NCI-H146 treated with DMSO at 0.1 percent for 48 hours (cell line): ENCODE results near the gene ECPAS.
"Not testable (repeated sequence)": the region's sequence is repeated elsewhere in the genome, so short reads cannot be mapped to it uniquely, and the experiment has no call there.

Experiments
- DNase-seq: peaks from one replicate; lab custom pipeline; 2025; ENCODE audit not compliant: unreplicated experiment; lab: John Stamatoyannopoulos, UW

Gene ECPAS

GRCh38 chr9:111413996-111414395 is 70.2 kb downstream of the ECPAS start:
- no peak for DNase-seq

- no peak for DNase-seq
Observed at GRCh38 chr9:111412280-111412679, 71.9 kb downstream of the ECPAS start.

GRCh38 chr9:111411266-111411665 is 72.9 kb downstream of the ECPAS start:
- DNase-seq, result no peak

- no peak for DNase-seq
Observed at GRCh38 chr9:111407813-111408212, 76.4 kb downstream of the ECPAS start.

GRCh38 chr9:111405701-111406100 is 78.5 kb downstream of the ECPAS start:
- DNase-seq, result no peak

- DNase-seq, result not testable (repeated sequence)
Observed at GRCh38 chr9:111401486-111401885, 82.7 kb downstream of the ECPAS start.

GRCh38 chr9:111400564-111400898 is 83.7 kb downstream of the ECPAS start:
- no peak for DNase-seq

GRCh38 chr9:111399772-111400563 is 84.2 kb downstream of the ECPAS start:
- no peak for DNase-seq

- DNase-seq, result no peak
Observed at GRCh38 chr9:111399211-111399739, 84.9 kb downstream of the ECPAS start.

GRCh38 chr9:111393971-111394370 is 90.2 kb downstream of the ECPAS start:
- no peak for DNase-seq

- DNase-seq, result no peak
Observed at GRCh38 chr9:111389406-111389805, 94.8 kb downstream of the ECPAS start.

GRCh38 chr9:111386386-111386785 is 97.8 kb downstream of the ECPAS start:
- DNase-seq, result no peak

- no peak for DNase-seq
Observed at GRCh38 chr9:111381006-111381405, 103.2 kb downstream of the ECPAS start.

- DNase-seq, result no peak
Observed at GRCh38 chr9:111375817-111376564, 108.2 kb downstream of the ECPAS start.

GRCh38 chr9:111375062-111375461 is 109.1 kb downstream of the ECPAS start:
- DNase-seq, result no peak

GRCh38 chr9:111372297-111372696 is 111.9 kb downstream of the ECPAS start:
- no peak for DNase-seq

GRCh38 chr9:111366978-111367377 is 117.2 kb downstream of the ECPAS start:
- DNase-seq, result no peak

- no peak for DNase-seq
Observed at GRCh38 chr9:111362526-111362925, 121.7 kb downstream of the ECPAS start.

- no peak for DNase-seq
Observed at GRCh38 chr9:111360881-111361280, 123.3 kb downstream of the ECPAS start.

- no peak for DNase-seq
Observed at GRCh38 chr9:111356481-111357244, 127.5 kb downstream of the ECPAS start.

GRCh38 chr9:111352545-111352944 is 131.6 kb downstream of the ECPAS start:
- no peak for DNase-seq
